Ammon's horn (tissue), 1 donor: Measurements from ENCODE around the gene ATP6V1F.
A peak's percentile ranks its signal among the peaks of the same experiment; 100 is the strongest.
"Not testable (repeated sequence)": the region's sequence is repeated elsewhere in the genome, so short reads cannot be mapped to it uniquely, and the experiment has no call there.

Experiments used
- DNase-seq: peaks from one replicate; pipeline ENCODE4 v3.0.0-alpha.2; 2016; ENCODE audit warnings: low spot score

The ATP6V1F gene

DNA sequence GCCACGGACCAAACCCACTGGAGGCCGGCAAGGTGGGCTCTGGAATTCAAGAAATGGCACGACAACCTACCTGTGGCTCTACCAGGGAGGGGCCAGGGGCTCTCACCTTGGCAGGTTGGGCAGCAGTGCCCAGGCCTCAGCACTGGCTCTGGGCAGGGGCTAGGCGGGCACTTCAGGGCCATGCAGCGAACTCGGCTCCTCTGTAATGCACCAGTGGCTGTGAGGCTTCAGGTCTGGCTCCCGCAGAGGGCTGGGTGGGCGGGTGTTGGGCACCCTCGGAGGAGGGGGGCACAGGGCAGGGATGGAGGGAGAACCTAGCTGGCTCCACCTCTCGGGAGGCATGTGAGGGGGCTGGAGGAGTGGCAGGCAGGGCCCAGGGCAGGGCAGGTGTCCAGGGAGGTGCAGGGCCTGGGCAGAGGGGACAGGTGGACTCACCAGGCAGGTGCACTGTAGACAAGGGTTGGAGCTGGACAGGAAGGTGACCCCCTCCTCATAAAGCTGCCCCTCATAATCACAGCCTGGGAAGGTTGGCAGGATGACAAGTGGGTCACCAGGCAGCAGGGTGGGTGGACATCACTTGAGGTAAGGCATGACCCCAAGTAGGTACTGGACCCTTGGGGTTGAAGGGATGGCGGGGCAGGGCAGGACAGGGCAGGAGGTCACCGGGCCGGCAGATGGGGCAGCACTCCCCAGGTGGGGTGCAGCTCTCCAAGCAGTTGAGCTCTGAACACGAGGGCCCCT lies 41.1 kb downstream of the ATP6V1F start:
- no peak for DNase-seq

DNA sequence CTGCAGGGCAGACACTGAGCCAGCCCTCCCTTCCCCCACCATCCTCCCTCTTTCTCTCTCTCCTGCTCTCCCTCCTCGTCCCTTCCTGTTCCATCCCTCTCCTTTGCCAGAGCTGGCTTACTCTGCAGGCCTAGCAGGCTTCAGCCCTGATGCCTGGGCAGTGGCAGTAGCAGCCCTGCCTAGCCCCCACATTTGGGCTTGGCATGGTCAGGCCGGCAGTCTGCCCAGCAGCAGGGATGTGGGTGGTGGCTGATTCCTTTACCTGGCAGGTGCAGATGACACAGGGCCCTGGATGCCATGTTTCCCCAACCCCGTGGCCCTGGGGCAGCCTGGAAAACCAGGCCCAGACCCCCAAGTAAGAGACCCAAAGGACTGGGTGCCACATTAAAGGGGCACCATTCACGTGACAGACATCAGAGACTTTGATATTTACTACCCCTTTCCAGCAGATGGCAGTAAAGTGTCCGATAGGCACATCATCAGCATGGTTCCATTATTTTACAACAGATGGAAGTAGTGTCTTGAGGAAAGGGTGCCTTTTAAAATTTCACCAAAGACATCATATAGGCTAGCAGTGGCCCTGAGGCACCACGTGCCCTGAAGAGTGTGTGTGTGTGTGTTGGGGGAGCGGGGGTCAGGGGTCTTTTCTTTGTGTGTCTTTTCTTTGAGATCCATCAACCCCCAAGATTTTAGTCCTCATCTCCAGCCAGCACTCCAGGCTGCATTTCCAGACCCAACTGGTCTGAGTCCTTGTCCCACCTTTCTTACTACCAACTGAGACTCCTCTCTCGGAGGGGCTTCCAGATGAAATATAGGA lies 41.9 kb downstream of the ATP6V1F start:
- DNase-seq: peak; percentile 63

DNA sequence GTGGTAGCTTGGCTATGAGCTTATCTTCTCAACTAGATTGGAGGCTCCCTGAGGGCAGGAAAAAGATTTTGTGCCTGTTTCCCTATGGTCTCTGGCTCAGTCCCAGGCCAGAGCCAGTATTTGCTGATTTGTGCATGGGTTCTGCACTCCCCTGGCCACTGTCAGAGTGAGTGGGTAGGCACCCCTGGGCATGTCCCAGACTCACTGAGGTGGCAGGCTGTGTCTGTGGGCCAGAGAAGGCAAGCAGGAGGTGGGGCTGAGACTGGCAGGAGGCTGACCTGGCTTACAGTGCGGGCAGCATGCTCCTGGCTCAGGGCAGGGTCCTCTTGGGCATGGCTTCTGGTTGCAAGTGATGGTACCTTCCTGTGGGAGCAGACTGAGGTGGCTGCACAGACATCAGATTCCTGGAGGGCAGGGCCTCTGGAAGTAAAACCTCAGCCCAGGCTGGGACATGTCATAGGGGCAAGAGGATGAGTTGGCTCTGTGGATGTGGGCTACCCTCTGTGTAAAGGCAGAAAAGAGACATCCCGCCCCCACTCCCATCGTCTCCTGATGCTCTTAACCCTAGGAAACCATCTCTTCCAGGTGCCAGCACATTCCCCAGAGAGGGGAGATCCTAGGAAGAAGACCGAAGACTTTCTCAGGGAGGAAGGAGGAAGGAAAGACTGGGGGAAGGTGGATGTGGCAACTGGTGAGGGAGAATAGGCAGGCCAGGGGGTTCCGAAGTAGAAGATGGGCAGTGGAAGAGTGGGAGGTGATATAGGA lies 43.5 kb downstream of the ATP6V1F start:
- no peak for DNase-seq

DNA sequence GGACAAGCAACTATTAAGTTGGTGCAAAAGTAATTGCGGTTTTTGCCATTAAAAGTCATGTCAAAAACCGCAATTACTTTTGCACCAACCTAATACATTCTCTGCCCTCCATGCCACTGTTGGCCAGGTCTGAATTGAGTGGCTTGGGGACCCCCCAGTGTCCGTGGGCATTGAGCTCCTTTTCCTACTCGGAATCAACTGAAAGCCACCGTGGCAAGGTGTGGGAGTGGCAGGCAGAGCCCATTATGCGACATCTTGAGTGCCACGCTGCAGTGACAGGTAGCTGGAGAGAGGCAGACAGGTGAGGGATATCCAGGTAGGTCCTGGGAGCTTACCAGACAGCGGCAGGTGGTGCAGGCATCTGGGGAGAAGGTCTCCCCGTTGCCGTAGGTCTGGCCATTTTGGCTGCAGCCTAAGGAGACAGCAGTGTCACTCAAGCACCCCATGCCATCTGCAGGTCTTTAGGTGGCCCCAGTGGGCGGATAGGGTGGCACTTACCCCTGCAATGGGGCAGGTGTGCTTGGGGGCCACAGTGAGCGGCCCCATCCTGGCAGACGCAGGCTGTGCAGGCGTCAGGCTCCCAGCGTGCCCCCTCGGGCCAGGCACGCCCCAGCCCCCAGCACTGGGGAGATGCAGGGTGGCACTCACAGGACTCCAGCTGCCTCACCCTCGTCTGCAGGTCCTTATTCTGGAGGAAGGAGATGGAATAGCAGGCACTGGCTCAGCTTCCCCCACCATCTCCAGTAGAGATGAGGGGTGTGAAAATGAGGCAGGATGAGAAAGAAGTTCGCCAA lies 44.3 kb downstream of the ATP6V1F start:
- no peak for DNase-seq

DNA sequence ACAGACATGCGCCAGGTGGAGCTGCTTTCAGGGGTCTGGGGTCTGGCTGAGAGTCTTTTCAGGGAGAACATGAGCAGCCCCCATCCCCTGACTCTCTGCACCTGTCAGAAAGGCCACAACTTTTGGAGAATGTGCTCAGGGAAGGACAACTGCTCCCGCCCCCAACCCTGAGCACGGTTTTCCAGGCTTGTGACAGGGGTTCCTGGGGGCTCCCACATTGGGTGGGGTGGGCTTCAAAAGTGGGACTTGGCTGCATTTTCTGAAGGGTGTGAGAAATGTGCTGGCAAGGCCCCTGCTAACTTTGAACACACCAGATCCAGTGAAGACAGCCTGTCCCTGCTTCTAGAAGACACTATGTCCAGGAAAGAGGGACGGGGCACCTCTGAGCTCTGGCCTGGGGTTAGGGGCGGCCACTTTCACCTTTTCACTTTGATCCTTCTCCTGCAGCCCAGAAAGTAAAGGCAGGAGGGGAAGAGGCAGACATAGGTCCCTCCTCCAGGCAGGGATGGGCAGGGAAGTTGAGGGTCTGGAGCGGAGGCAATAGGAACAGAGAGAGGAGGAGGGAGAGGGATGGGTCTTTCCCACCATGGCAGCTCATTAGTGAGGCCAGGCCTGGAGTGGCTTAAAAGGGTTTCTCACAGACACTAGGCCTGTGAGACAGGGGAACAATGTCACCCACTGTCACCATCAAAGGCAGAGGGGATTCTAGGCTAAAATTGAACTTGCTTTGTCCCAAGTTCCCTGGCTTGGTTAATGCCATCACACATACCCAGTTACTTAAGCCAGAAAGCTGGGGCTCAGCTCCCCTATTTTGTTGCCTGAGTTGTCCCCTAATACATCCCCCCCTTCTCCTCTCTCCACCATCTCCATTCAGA lies 46.3 kb downstream of the ATP6V1F start:
- DNase-seq: no peak

DNA sequence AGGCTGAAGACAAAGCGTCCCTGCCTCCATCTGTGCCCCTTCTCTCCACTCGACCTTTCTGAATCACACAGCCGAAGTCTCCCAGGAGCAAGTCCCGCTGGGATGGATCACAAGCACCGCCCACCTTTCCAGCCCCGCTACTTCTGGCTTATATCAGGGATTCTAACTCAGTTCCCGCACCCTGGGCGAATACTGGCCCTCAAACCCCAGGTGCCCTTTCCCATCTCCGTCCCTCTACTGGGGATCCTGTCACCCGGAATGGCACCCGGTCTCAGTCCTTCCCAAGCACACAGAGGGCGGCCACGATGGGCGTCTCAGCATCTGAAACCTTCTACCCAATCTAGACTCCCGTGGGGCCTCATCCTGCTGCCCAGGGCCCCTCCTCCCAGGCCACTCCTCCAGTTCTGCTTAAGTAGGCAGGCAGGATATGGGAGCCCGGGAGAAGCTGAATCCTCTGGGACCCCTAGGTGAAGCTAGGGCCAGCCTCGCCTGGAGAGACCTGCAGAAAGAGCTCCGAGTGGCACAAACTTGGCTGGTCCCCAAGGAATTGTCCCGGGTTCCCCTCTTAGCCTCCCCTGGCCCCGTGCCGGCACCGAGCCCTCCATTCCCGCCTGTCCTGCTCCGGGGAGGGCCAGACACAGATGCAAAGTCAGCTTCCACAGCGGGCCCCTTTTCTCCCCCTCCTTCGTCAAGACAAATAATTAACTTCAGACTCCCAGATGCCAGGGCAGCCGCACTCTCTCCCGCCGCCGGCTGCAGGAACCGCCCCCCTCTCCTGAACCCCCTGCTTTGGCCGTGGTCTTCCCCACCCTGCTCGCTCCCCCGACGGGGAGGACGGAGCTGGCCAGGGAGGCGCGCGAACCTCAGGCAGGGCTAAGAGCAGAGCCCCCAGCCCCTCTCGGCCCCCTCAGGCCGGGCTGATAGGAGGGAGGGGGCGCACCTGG lies 47.2 kb downstream of the ATP6V1F start:
- no peak for DNase-seq

DNA sequence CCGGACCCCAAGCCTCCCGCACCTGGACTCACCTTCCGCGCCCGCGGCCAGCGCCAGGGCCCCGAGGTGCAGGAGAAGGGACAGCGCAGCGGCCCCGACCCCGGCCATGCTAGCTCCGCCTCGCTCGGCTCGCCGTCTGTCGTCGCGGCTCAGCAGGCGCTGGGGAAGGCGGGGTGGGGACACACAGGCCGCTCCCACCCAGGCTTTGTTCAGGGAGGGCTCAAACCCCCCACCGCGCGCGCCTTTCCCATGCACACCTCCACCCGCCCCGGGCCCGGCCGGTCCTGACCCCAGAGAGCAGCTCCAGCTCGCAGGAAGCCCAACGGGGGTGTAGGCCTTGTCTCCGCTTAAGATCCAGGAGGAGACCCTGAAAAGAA lies 47.9 kb downstream of the ATP6V1F start, which contains the start of gene KCP:
Gene KCP, minus strand, starts transcription at position 141 of the 377 bp plus-strand sequence. Its CDS starts 33 bp downstream, at position 108.
- DNase-seq: no peak

DNA sequence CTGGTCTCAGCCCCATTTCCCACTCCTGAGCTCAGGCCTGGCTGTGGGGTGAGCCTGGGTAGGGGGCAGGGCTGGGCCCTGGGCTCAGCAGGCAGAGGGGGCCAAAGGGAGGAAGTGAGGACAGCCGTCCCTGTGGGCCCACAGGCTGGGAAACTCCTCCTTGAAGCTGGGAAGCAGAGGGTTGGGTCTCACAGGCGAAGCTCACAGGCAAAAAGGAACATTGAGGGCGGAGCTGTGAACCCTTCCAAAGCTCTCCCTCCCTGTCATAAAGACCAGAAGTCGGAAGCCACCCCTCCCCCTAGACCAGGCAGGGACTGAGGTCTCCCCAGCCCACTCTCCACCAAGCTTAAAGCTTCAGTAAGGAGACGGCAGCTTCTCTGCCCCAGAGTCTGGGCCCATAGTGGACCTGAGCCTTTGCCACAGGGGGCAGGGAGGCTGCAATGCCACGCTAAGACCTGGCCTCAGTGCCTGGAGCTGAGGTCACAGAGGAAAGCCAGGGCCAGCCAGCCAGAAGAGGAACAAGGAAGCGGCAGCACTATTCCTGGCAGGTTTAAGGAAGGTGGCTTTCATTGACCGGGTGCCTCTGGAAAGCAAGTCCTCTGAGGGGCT lies 48.9 kb downstream of the ATP6V1F start:
- DNase-seq: no peak

DNA sequence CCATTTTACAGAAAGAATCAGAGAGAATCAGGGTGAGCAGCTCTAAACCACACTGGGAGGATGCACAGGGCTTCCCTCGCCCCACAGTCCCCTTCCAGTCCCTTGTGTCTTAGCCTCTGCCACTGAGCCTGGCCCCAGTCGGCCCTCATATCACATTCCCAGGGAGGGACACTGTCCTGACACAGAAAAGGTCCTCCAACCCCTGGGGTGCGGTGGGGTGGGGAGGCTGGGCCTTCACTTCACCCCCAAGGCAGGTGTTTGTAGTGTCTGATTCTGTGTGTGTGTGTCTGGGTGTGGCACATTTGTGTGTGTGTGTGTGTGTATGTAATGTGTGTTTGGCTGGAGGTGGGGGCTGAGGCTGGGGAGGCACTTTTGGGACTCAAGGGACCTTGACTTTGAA lies 49.6 kb downstream of the ATP6V1F start:
- no peak for DNase-seq

DNA sequence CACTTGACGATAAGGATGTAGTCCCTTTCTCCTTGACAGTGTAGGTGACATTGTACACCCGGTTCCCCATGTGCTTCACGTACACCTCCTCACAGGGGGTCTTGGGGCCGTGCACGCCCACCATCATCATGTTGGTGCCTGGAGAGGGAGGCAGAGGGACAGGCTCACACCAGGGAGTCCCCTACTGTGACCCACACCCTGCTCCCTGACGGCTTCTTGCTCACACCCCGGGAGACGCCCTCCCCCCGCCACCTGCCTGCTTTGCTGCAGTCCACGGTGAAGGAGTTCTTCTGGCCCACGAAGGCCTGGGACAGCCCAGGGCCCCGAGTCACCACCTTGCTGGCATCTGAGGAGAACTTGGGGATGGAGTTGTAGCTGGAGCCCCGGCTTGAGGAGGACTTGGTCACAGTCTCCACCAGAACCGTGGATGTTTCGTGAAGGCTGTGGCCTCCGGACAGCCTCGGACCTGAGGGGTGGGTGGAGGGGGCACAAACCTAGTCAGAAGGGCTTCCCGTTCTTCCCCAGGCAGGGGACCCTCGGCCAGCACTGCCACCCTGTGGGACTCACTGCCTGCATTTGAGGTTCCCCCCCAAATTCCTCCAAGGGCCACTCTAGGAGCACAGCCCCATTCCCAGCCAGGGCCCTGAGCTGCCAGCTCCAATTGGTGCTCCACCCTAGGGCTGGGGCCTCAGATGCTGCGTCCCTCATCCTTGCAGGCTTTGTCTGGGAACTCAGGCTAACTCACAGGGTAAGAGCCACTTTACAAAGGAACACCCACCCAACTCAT lies 50.2 kb downstream of the ATP6V1F start:
- not testable (repeated sequence) for DNase-seq

DNA sequence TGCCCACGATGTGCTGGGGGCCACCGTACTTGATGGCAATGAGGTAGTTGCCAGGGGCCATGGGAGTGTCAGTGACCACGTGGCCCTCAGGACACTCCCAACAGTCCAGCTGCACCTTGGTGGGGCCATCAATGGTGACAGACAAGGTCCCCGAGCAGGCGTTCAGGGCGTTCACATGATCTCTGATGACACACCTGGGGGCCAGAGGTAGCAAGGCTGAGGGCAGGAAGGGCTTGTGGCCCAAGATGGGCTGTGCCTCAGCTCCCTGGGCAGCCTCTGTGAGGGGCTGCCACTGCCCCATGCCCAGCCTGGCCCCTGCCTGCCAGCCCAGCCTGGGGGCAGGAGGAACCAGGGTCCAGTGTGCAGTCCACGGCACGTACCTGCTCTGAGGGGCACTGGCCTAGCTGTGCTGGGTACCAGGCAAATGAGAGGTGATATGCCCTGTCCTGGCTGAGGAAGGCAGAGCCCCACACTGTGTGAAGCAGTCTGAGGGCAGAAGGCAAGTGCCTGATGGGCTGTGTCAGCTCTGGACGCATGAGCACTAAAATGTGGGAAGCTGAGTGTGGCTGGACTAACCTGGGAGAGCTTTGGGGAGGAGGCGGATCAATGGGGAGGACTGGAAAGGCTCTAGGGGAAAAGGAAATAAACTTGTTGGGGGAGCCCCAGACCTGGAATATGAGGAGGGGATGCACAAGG lies 51.4 kb downstream of the ATP6V1F start:
- no peak for DNase-seq

DNA sequence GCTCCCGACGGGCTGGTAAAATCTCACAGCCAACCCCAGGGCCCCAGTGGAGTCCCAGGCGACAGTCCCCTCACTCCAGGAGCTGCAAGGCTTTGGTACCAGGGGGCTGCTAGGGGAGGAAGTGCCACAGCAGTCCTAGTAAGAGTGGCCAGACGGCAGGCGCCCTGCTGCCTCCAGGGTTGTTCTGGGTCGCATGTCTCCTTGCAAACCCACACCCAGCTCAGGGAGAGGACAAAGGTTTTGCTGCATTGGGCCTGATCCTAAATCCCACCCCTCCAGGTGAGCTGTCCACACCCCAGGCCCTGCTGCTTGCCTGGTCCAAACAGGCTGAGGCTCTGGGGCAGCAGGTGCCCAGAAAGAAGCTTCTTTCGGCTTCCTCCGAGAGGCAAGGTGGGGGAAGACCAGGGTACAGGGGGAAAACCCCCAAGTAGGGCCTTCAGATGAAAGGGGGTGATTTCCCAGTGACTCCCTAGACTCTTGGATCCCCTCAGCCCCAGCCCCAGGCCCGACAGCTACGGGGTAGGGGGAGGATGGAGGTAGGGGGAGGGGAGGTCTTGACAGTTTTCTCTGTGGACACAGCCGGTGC lies 52.0 kb downstream of the ATP6V1F start:
- no peak for DNase-seq

DNA sequence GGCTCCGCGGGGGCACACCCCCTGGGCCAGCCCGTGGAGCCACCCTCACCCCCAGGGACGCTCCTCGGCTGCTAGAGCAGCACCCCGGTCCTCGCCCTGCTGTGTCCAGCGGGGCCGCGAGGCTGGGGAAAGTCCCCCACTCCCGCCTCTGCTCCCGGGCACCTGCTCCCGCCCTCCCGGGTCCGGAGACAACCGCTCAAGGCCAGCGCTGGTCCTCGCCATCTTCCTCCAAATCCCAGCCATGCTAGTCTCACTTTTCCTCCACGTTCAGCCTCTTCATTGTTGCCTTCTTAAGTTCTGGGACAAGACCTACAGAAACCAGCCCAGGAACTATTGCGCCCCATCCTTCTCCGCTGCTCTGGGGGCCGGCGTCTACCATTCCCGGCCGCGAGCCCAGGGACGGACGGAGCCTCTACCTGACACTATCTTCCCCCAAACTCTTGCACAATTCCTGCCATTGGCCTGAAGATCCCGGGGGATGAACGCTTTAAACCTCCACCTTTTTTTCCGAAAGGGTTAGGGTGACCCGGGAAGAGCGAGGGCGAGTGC lies 52.7 kb downstream of the ATP6V1F start:
- DNase-seq: no peak
